Central memory CD4-positive, alpha-beta T cell (primary cell): ENCODE measurements around the gene MYO3B.
"Not testable (repeated sequence)": the region's sequence is repeated elsewhere in the genome, so short reads cannot be mapped to it uniquely, and the experiment has no call there.

ENCODE experiments used
- DNase-seq: peaks from one replicate; pipeline ENCODE4 v3.0.0; 2022

The MYO3B gene

GRCh38 chr2:170514140-170514539 is 336.2 kb downstream of the MYO3B start:
- no peak for DNase-seq

- no peak for DNase-seq
These were observed 339.6 kb downstream of the MYO3B start for GRCh38 chr2:170517538-170517937.

GRCh38 chr2:170518911-170519310 is 341.0 kb downstream of the MYO3B start:
- no peak for DNase-seq

GRCh38 chr2:170521299-170521698 is 343.4 kb downstream of the MYO3B start:
- no peak for DNase-seq

GRCh38 chr2:170523506-170523905 is 345.6 kb downstream of the MYO3B start:
- DNase-seq: no peak

GRCh38 chr2:170524828-170525565 is 347.1 kb downstream of the MYO3B start:
- DNase-seq: no peak

- DNase-seq: no peak
These were observed 347.6 kb downstream of the MYO3B start for GRCh38 chr2:170525566-170525900.

GRCh38 chr2:170530284-170530745 is 352.4 kb downstream of the MYO3B start:
- no peak for DNase-seq

- no peak for DNase-seq
These were observed 353.0 kb downstream of the MYO3B start for GRCh38 chr2:170530803-170531564.

- DNase-seq: no peak
These were observed 353.9 kb downstream of the MYO3B start for GRCh38 chr2:170531876-170532275.

- no peak for DNase-seq
These were observed 355.2 kb downstream of the MYO3B start for GRCh38 chr2:170533156-170533555.

- no peak for DNase-seq
These were observed 357.6 kb downstream of the MYO3B start for GRCh38 chr2:170535552-170535951.

GRCh38 chr2:170544817-170545216 is 366.9 kb downstream of the MYO3B start:
- DNase-seq: no peak

- no peak for DNase-seq
These were observed 370.4 kb downstream of the MYO3B start for GRCh38 chr2:170548304-170548703.

GRCh38 chr2:170550501-170550900 is 372.6 kb downstream of the MYO3B start:
- DNase-seq: no peak

GRCh38 chr2:170551899-170552298 is 374.0 kb downstream of the MYO3B start:
- DNase-seq: not testable (repeated sequence)

- DNase-seq: no peak
These were observed 375.8 kb downstream of the MYO3B start for GRCh38 chr2:170553748-170554147.

GRCh38 chr2:170554278-170554955 is 376.5 kb downstream of the MYO3B start:
- no peak for DNase-seq

- no peak for DNase-seq
These were observed 385.0 kb downstream of the MYO3B start for GRCh38 chr2:170562928-170563327.

GRCh38 chr2:170563401-170563800 is 385.5 kb downstream of the MYO3B start:
- no peak for DNase-seq

GRCh38 chr2:170566138-170566537 is 388.2 kb downstream of the MYO3B start:
- no peak for DNase-seq

- no peak for DNase-seq
These were observed 389.5 kb downstream of the MYO3B start for GRCh38 chr2:170567429-170567828.

- no peak for DNase-seq
These were observed 390.6 kb downstream of the MYO3B start for GRCh38 chr2:170568511-170568910.

- DNase-seq: no peak
These were observed 393.7 kb downstream of the MYO3B start for GRCh38 chr2:170571612-170572011.
